ENCODE measurements around the gene HOXD4.

Gene HOXD4

GRCh38 chr2:176170602-176171305 is 19.4 kb downstream of the HOXD4 start:
- no peak for DNase-seq (ENCODE audit: low spot score)

GRCh38 chr2:176171351-176172006 is 20.1 kb downstream of the HOXD4 start:
- no peak for DNase-seq (ENCODE audit: low spot score)

- no peak for DNase-seq (ENCODE audit: low spot score)
Observed at GRCh38 chr2:176172007-176172894, 20.9 kb downstream of the HOXD4 start.

- DNase-seq (ENCODE audit: low spot score), result no peak
Observed at GRCh38 chr2:176172895-176173566, 21.7 kb downstream of the HOXD4 start.

- no peak for DNase-seq (ENCODE audit: low spot score)
Observed at GRCh38 chr2:176173567-176174381, 22.4 kb downstream of the HOXD4 start.

GRCh38 chr2:176174382-176174823 is 23.1 kb downstream of the HOXD4 start:
- DNase-seq (ENCODE audit: low spot score), result peak; percentile 68

GRCh38 chr2:176174824-176175708 is 23.7 kb downstream of the HOXD4 start:
- no peak for DNase-seq (ENCODE audit: low spot score)

GRCh38 chr2:176175709-176176607 is 24.6 kb downstream of the HOXD4 start:
- DNase-seq (ENCODE audit: low spot score), result no peak

- no peak for DNase-seq (ENCODE audit: low spot score)
Observed at GRCh38 chr2:176177580-176178037, 26.3 kb downstream of the HOXD4 start.

- no peak for DNase-seq (ENCODE audit: low spot score)
Observed at GRCh38 chr2:176178038-176178756, 26.8 kb downstream of the HOXD4 start.

GRCh38 chr2:176178757-176179295 is 27.5 kb downstream of the HOXD4 start:
- DNase-seq (ENCODE audit: low spot score), result no peak

- DNase-seq (ENCODE audit: low spot score), result no peak
Observed at GRCh38 chr2:176181551-176181950, 30.2 kb downstream of the HOXD4 start.

GRCh38 chr2:176182671-176183070 is 31.3 kb downstream of the HOXD4 start:
- no peak for DNase-seq (ENCODE audit: low spot score)

GRCh38 chr2:176184749-176185148 is 33.4 kb downstream of the HOXD4 start:
- DNase-seq (ENCODE audit: low spot score), result no peak

GRCh38 chr2:176186024-176186423 is 34.7 kb downstream of the HOXD4 start:
- DNase-seq (ENCODE audit: low spot score), result no peak

GRCh38 chr2:176187200-176187898 is 36.0 kb downstream of the HOXD4 start:
- DNase-seq (ENCODE audit: low spot score), result peak; percentile 70
